T-cell (primary cell): ENCODE measurements around the gene SLC23A3. TPM values are rescaled to one million over a fixed set of nuclear protein-coding genes. Genes with fewer than 3 reads are reported as not detected.

Source experiments
- ATAC-seq, 4 experiments: fragments of 200-7000 bp in 3 of 4; fragments of 150-1000 bp in 1 of 4; cut with Tn5 transposase; replicated peaks in 1 of 4; 1 replicate in 3 of 4; 2 replicates in 1 of 4; pipeline ENCODE4 v1.10.0; 2021; ENCODE audit warnings: moderate library complexity in 3 of 4, mild to moderate bottlenecking in 2 of 4, moderate number of reproducible peaks in 1 of 4
- CTCF ChIA-PET, 2 donors: fragments of 300-600 bp; sonication (Branson Sonifier 250); formaldehyde crosslinking; loops; one replicate each; lab custom pipeline; 2022; ENCODE audit warnings: antibody characterized with exemption in 2 of 2; lab: Charles Lee
- POLR2A ChIA-PET, 2 donors: fragments of 300-600 bp; sonication (Branson Sonifier 250); formaldehyde crosslinking; loops; one replicate each; lab custom pipeline; 2022; ENCODE audit warnings: antibody characterized with exemption in 2 of 2; lab: Charles Lee
- DNase-seq, 35 experiments: peaks; one replicate each; pipeline versions ENCODE4 v3.0.0 to v3.0.0-alpha.2; 2013 to 2023
- H3K27ac ChIP-seq: one replicate; pipeline ENCODE4 v1.5.1; 2013; ENCODE audit warnings: low read length
- H3K27me3 ChIP-seq, 2 experiments: replicated peaks in 1 of 2; 1 replicate in 1 of 2; 2 replicates in 1 of 2; pipeline versions ENCODE4 v1.6.1 to v1.7.0; 2013; ENCODE audit warnings: low read length in 1 of 2, mixed read lengths in 1 of 2; ENCODE audit not compliant: control insufficient read depth in 2 of 2, insufficient read depth in 2 of 2; ENCODE audit errors: extremely low read depth in 1 of 2
- H3K36me3 ChIP-seq, 2 donors: 1 replicate in 1 of 2; 2 replicates in 1 of 2; pipeline versions ENCODE4 v1.6.1 to v1.7.0; 2013; ENCODE audit warnings: low read length in 1 of 2; ENCODE audit not compliant: control insufficient read depth in 2 of 2, insufficient read depth in 1 of 2; ENCODE audit errors: extremely low read depth in 1 of 2
- H3K4me1 ChIP-seq, 2 experiments: 1 replicate in 1 of 2; 2 replicates in 1 of 2; pipeline versions ENCODE4 v1.6.1 to v1.7.0; 2013; ENCODE audit warnings: low read length in 2 of 2, mixed read lengths in 1 of 2; ENCODE audit not compliant: insufficient read depth in 2 of 2, control insufficient read depth in 1 of 2; ENCODE audit errors: extremely low read depth in 1 of 2
- H3K4me3 ChIP-seq, 2 donors: 1 replicate in 1 of 2; 2 replicates in 1 of 2; pipeline versions ENCODE4 v1.5.1 to v1.7.0; 2013; ENCODE audit warnings: mild to moderate bottlenecking in 2 of 2, low read length in 1 of 2, moderate library complexity in 1 of 2; ENCODE audit not compliant: control insufficient read depth in 1 of 2; ENCODE audit errors: extremely low read depth in 1 of 2
- H3K9me3 ChIP-seq: 2 replicates; pipeline ENCODE4 v1.7.0; 2013
- H3K27ac Mint-ChIP-seq, 2 donors: one replicate each; pipeline ENCODE4 v1.8.0; 2020 to 2021; ENCODE audit warnings: mild to moderate bottlenecking in 2 of 2, mixed read lengths in 2 of 2
- H3K27me3 Mint-ChIP-seq, 2 donors: one replicate each; pipeline ENCODE4 v1.8.0; 2021 to 2022; ENCODE audit warnings: mixed read lengths in 2 of 2
- H3K36me3 Mint-ChIP-seq: one replicate; pipeline ENCODE4 v1.8.0; 2021; ENCODE audit warnings: mixed read lengths
- H3K4me1 Mint-ChIP-seq, 3 donors: one replicate each; pipeline ENCODE4 v1.8.0; 2020 to 2022; ENCODE audit warnings: mixed read lengths in 3 of 3, mild to moderate bottlenecking in 1 of 3
- H3K4me3 Mint-ChIP-seq, 3 donors: one replicate each; pipeline ENCODE4 v1.8.0; 2020 to 2022; ENCODE audit warnings: mild to moderate bottlenecking in 3 of 3, mixed read lengths in 3 of 3, moderate library complexity in 3 of 3
- H3K9me3 Mint-ChIP-seq, 3 donors: one replicate each; pipeline ENCODE4 v1.8.0; 2020 to 2022; ENCODE audit warnings: mixed read lengths in 3 of 3
- WGBS: methylation state at CpG from one replicate; pipeline ENCODE4 v1.1.5; 2013; ENCODE audit warnings: missing lambda C conversion rate; ENCODE audit not compliant: insufficient coverage; 5-methylcytosine and 5-hydroxymethylcytosine counted together
- total RNA-seq, 35 experiments: library from RNA in 6 of 35; stranded (reverse) in 6 of 35; fragments of 120-200 nt in 1 of 35; gene quantifications; one replicate each; pipeline versions ENCODE4 v1.2.1 to v1.2.4 and lab custom pipeline; 2013 to 2026

Gene SLC23A3, protein sequence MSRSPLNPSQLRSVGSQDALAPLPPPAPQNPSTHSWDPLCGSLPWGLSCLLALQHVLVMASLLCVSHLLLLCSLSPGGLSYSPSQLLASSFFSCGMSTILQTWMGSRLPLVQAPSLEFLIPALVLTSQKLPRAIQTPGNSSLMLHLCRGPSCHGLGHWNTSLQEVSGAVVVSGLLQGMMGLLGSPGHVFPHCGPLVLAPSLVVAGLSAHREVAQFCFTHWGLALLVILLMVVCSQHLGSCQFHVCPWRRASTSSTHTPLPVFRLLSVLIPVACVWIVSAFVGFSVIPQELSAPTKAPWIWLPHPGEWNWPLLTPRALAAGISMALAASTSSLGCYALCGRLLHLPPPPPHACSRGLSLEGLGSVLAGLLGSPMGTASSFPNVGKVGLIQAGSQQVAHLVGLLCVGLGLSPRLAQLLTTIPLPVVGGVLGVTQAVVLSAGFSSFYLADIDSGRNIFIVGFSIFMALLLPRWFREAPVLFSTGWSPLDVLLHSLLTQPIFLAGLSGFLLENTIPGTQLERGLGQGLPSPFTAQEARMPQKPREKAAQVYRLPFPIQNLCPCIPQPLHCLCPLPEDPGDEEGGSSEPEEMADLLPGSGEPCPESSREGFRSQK
- total RNA-seq (1 to 10 TPM in 3 of 5 donors, under 1 TPM in 2; 0.54 to 8.7 (median 5.1) TPM), total RNA-seq (lab: John Stamatoyannopoulos, UW) (0.08 to 3.9 (median 0.80) reads per million in 29 experiments)
- total RNA-seq (2013): 1.6 TPM

DNA sequence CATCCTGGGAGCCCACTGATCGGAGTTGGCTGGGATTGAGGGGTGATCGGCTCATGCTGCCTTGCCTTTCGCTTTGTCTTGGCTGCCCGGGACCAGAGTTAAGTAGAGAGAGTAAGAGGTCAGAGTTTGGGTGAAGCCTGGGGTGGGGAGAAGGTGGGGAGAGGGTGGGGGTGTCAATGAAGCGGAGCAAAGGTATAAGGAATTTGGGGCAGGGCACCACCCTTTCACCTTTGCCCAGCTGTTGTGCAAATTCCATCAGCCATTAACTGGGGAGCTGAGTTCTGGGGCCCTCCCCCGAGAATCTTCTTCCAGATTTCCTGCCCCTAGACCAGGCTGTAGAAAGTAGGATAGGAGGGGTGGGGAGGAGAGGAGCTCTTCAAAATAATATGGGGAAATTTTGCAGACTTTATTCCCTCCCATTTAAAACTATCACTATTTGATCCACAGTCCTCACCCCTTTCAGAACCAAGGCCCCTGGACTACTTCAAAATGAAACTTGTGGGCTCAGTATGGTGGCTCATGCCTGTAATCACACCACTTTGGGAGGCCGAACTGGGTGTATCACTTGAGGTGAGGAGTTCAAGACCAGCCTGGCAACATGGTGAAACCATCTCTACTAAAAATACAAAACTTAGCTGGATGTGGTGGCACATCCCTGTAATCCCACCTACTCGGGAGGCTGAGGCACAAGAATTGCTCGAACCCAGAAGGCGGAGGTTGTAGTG lies at the start of gene SLC23A3:
TSS of gene SLC23A3 (minus strand) at position 100 of the 725 bp plus-strand sequence. CDS start at position 55, 45 bp downstream.
- Histone ChIP-seq H3K9me3 (no peaks in the 10 kb centered on the region), H3K27me3 (no peaks in the 10 kb centered on the region), H3K27ac (no peak within 1 kb of the TSS), H3K4me3 (no peak within 1 kb of the TSS), H3K4me1 (peaks cover 5 to 26% of the 10 kb centered on the region in 2 experiments), H3K36me3 (peaks cover 4 to 39% of the 10 kb centered on the region in 2 donors)
- POLR2A ChIA-PET: no interaction called here
- 94% methylated on average over 3 of the region's 10 CpGs for WGBS
- Mint-ChIP-seq H3K36me3 (peaks cover 30% of the 10 kb centered on the region), H3K27ac (no peak within 1 kb of the TSS), H3K4me3 (no peak within 1 kb of the TSS), H3K4me1 (peaks cover 14 to 34% (median 24%) of the 10 kb centered on the region in 3 donors), H3K9me3 (no peaks in the 10 kb centered on the region), H3K27me3 (no peaks in the 10 kb centered on the region)
- CTCF ChIA-PET: interaction anchor here (0.6 to 2.6 kb wide), 9 partner anchors 10 to 125 kb away, joined by 3 to 32 read pairs (median 4); partner anchors contain the start of genes NHEJ1 (in 1 of the 2) and ZFAND2B (in 1 of the 2)
- ATAC-seq (no peak), DNase-seq (no peak)

DNA sequence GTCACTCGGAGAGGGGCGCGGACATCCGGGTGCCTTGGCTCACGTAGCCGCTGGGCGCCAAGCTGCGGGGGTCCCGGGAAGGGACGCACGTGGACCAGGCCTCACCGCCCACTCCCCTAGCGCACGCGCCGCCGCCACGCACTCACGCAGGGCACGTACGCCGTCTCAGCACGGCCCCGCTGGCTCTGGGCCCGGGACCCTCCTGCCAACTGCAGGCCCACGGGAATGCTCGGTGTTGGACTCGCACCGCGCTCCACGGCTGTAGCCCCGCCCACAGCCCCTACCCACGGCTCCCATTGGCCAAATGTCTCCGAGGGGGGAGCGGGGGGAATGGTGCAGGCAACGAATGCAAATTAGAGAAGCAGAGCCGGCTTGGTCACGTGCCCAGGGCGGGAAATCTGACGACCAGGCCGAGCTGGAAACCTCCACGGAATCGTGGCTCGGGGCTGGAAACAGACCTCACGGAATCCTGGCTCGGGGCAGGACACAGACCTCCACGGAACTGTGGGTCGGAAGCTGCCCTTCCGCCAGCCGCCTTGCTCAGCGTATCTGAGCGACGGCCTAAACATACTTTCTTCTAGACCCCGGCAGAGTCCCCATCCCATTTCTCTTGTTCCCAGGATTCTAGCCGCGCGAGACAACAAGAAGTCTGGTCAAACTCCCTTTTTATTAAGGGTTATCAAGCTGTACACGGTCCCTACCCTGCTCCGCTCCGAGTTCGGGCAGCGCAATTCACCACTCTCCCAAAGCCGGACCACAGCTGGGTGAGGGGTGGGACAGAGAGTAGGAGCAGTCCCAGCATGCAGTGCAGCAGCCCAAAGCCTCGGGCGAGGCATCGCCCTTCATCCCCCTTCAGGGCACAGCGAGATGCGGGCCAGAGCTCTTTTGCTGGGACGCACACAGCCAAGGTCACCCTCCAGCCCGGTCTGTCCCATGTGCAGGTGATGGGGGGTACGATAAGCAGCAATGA lies 49.2 kb upstream of the SLC23A3 start, which contains the start of gene ABCB6:
TSS of gene ABCB6 (minus strand) at position 227 of the 970 bp plus-strand sequence. CDS start 285 bp downstream, outside the sequence.
- ChIA-PET CTCF (interaction anchor here (0.9 to 1.7 kb wide), 6 partner anchors 13 to 169 kb away, joined by 3 to 5 read pairs (median 4); partner anchors contain the start of genes DNPEP (in 1 of the 2) and ZFAND2B (in 1 of the 2)), POLR2A (interaction anchor here in 1 of 2 donors (0.5 kb wide), 2 partner anchors 32 to 34 kb away, joined by 3 to 4 read pairs; no protein-coding TSS in a partner anchor)
- H3K4me3 Mint-ChIP-seq: peak within 1 kb of the TSS; percentile 76 to 83 (median 78)
- Histone ChIP-seq H3K27ac (peak within 1 kb of the TSS; percentile 31), H3K4me3 (peak within 1 kb of the TSS; percentile 56 to 67), H3K9me3 (no peaks in the 10 kb centered on the region), H3K36me3 (peaks cover 18 to 40% of the 10 kb centered on the region in 2 donors), H3K4me1 (peaks cover 4 to 25% of the 10 kb centered on the region in 2 experiments), H3K27me3 (no peaks in the 10 kb centered on the region)
- H3K4me1 Mint-ChIP-seq: peaks cover 12 to 26% (median 20%) of the 10 kb centered on the region in 3 donors
- H3K27me3 Mint-ChIP-seq: no peaks in the 10 kb centered on the region
- WGBS: 10% methylated on average over 54 of the region's 71 CpGs
- ATAC-seq: peak; percentile 84 to 90 (median 88)
- H3K27ac Mint-ChIP-seq: peak within 1 kb of the TSS; percentile 69 to 79
- DNase-seq: peak; percentile 72 to 90 (median 80)
- H3K36me3 Mint-ChIP-seq: peaks cover 22% of the 10 kb centered on the region
- no peaks in the 10 kb centered on the region for H3K9me3 Mint-ChIP-seq

DNA sequence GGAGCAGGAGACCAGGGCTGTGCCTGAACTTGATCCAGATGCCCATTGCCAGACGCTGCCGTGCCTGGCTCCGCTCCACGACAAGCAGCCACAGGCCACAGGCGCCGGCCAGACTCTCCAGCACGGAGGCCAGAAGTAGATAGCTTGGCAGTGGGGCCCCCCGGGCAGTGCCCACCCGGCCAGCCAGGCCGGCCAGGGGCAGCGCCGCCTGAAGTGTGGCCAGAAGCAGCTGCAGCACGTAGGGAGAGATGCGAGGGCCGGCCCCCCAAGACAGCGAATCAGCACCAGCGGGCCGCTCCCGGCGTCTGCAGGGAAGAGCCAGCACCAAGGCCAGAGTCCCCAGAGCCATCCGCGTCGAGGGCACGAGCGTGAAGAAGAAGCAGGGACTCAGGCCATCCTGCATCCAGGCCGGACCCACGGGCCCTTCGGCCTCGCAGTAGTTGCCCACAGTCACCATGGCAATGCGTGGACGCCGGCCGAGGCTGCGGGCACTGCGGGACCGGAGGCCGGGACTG lies 48.4 kb upstream of the SLC23A3 start:
- no peaks in the 10 kb centered on the region for H3K27me3 ChIP-seq
- Mint-ChIP-seq H3K27ac (peak overlapping the region; percentile 69 to 79), H3K36me3 (peaks cover 18% of the 10 kb centered on the region), H3K27me3 (no peaks in the 10 kb centered on the region), H3K4me3 (peak overlapping the region; percentile 76 to 83 (median 78)), H3K4me1 (peaks cover 12 to 25% (median 20%) of the 10 kb centered on the region in 3 donors), H3K9me3 (no peaks in the 10 kb centered on the region)
- no peaks in the 10 kb centered on the region for H3K9me3 ChIP-seq
- ChIA-PET POLR2A (no interaction called here), CTCF (interaction anchor here (0.9 to 1.7 kb wide), 6 partner anchors 23 to 77 kb away, joined by 3 to 5 read pairs (median 4); partner anchors contain the start of gene CNPPD1 (in 1 of the 2))
- peaks cover 4 to 25% of the 10 kb centered on the region in 2 experiments for H3K4me1 ChIP-seq
- no peak overlapping the region for H3K27ac ChIP-seq
- peak overlapping the region; percentile 56 to 67 for H3K4me3 ChIP-seq
- peaks cover 11 to 35% of the 10 kb centered on the region in 2 donors for H3K36me3 ChIP-seq
- DNase-seq (peak in 7 of 35 experiments; percentile 12 to 38 (median 22)), ATAC-seq (peak; percentile 42 to 58 (median 52))
- WGBS: 3% methylated on average over 37 of the region's 37 CpGs

DNA sequence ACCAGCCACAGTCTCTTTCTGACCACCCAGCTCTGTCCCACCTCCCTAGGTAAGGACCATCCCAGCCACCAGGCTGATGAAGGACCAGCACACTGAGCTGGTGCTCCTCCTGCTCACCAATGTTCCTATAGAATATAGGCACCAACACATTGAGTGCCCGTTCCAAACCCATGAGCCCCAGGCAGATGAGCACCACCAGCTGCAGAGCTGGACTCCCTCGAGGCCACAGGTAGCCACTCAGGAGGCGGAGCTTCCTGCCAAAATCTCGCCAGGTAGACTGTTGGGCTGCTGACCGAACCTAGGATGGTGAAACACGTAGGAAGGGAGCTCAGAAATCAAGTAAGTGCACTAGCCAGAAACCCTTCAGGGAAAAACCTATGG lies 46.7 kb upstream of the SLC23A3 start:
- Histone ChIP-seq H3K4me3 (no peak overlapping the region), H3K27ac (no peak overlapping the region), H3K36me3 (peaks cover 7 to 20% of the 10 kb centered on the region in 2 donors), H3K27me3 (no peaks in the 10 kb centered on the region), H3K9me3 (no peaks in the 10 kb centered on the region), H3K4me1 (peaks cover 4 to 25% of the 10 kb centered on the region in 2 experiments)
- no peak for DNase-seq
- ATAC-seq: no peak
- Mint-ChIP-seq H3K4me3 (peak overlapping the region in 1 of 3 donors; percentile 83), H3K4me1 (peaks cover 14 to 27% (median 20%) of the 10 kb centered on the region in 3 donors), H3K27me3 (no peaks in the 10 kb centered on the region), H3K27ac (peak overlapping the region in 1 of 2 donors; percentile 71), H3K36me3 (peaks cover 15% of the 10 kb centered on the region), H3K9me3 (no peaks in the 10 kb centered on the region)
- ChIA-PET CTCF (interaction anchor here (0.6 to 1.1 kb wide), 4 partner anchors 19 to 60 kb away, joined by 3 to 7 read pairs (median 3); partner anchors contain the start of gene SLC23A3 (in 1 of the 2)), POLR2A (no interaction called here)
- WGBS: 88% methylated on average over 5 of the region's 6 CpGs

DNA sequence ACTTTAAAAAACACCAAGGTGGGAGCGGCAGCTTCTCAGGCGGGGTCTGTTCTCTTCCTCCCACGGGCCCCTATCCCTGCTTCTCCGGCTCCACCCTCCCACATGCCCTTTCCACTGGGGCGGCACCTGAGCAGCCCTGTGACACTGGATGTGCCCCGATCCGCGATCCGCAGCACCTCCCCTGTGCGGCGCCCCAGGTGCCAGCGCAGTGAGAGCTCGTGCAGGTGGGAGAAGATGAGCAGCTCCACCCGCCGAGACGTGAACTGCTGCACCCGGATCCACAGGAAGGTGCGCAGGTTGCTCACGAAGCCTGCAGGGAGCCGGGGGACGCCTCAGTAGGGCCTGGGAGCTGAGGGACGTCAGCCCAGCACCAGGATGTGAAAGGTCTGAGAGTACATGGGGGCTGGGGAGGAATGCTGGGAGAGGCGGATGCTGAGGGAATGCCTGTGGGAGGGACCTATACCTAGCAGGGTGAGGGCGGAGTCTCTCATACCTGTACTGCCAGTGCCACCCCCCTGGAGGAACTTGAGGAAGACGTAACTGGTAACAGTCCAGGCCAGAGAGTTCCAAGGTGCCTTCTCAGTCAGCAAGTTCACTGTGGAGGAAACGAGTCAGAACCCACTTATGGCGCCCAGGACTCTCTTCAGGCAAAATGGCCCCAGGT lies 46.2 kb upstream of the SLC23A3 start:
- no peaks in the 10 kb centered on the region for H3K27me3 Mint-ChIP-seq
- peaks cover 19 to 32% (median 23%) of the 10 kb centered on the region in 3 donors for H3K4me1 Mint-ChIP-seq
- ChIA-PET POLR2A (no interaction called here), CTCF (interaction anchor here in 1 of 2 donors (0.6 to 1.1 kb wide), 3 partner anchors 45 to 59 kb away, joined by 3 read pairs; partner anchors contain the start of gene SLC23A3)
- no peak overlapping the region for H3K27ac ChIP-seq
- H3K27ac Mint-ChIP-seq: no peak overlapping the region
- no peaks in the 10 kb centered on the region for H3K9me3 Mint-ChIP-seq
- H3K36me3 Mint-ChIP-seq: peaks cover 10% of the 10 kb centered on the region
- DNase-seq: no peak
- H3K9me3 ChIP-seq: no peaks in the 10 kb centered on the region
- H3K4me3 Mint-ChIP-seq: no peak overlapping the region
- peaks cover 4 to 29% of the 10 kb centered on the region in 2 experiments for H3K4me1 ChIP-seq
- peaks cover 2 to 15% of the 10 kb centered on the region in 2 donors for H3K36me3 ChIP-seq
- ATAC-seq: no peak
- no peaks in the 10 kb centered on the region for H3K27me3 ChIP-seq
- WGBS: 89% methylated on average over 19 of the region's 27 CpGs
- H3K4me3 ChIP-seq: no peak overlapping the region
